GM18873 (cell line): ENCODE measurements around the gene KRTAP12-2.
"Not testable (repeated sequence)": the region's sequence is repeated elsewhere in the genome, so short reads cannot be mapped to it uniquely, and the experiment has no call there.

Source experiments
- ATAC-seq: cut with Tn5 transposase; IDR thresholded peaks from one replicate; pipeline ENCODE4 v1.9.1; 2021; ENCODE audit warnings: mild to moderate bottlenecking, moderate library complexity, moderate number of reproducible peaks; ENCODE audit not compliant: unreplicated experiment, low FRiP score

The KRTAP12-2 gene

GRCh38 chr21:44653656-44654575 is 12.8 kb downstream of the KRTAP12-2 start:
- no peak for ATAC-seq

DNA sequence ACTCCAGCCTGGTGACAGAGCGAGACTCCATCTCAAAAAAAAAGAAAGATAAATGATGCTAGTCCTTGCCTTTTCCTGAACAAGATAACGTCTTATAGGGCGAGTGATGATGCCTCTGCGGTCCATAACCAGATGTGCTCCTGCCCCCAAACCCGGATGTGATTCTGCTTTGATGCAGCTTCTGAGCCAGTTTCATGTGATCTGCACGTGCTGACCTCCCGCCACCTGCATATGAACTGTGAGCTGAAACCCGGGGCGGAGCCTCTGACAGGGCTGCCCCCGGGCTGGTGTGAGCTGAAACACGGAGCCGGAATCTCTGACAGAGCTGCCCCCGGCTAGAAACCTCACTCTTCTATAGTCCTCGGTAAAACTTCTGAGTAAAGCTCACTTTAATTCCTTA is 13.6 kb downstream of the KRTAP12-2 start:
- no peak for ATAC-seq

- no peak for ATAC-seq
Observed at GRCh38 chr21:44650973-44651675, 15.6 kb downstream of the KRTAP12-2 start.

DNA sequence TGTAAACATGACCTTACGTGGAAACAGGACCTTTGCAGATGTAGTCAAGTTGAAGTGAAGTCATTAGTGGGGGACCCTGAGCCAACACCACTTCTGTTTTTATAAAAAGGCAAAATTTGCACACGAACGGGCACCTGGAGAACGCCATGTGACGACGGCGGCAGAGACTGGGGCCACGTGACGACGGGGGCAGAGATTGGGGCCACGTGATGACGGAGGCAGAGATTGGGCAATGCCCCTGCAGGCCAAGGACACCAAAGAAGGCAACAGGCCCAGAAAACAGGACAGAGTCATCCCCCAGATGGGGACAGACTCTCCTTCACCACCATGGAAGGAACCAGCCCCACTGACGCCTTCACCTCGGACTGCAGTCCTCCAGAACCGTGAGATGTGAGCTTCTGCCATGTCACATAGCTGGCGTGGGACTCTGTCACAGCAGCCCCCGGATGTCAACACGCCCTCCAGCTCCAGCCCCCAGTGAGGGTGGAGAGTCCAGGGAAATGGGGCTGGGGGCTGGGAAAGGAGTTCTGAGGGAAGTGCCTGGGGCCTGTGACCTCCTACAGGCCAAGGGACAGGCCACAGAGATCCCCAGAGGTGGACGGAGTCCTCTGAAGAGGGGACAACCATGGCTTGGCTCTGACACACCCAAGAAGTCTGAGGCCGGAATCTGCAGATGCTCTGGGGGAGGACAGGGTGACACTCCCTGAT is 16.3 kb downstream of the KRTAP12-2 start:
- no peak for ATAC-seq

DNA sequence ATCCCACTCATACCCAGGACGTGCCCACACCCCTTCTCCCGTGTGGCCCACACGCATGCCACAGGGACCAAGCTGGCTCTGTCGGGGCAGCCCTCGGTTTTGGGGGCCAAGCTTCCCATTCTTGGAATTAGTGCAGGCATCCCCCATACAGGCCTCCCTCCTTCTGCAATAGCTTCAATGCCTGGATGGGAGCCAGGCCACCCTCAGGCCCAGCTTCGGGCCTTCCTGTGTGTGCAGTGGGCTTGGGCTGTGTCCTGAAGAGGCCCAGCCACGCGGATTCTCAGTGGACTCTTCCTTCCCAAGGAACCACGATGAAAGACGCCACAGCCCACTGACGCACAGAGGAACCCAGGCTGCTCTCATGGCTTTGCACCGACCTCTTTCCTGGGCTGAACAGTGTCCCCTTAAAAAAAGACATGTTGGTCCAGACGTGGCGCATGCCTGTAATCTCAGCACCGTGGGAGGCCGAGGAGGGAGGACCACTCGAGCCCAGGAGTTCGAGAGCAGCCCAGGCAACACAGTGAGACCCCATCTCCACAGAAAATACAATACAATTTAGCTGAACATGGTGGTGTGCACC is 17.1 kb downstream of the KRTAP12-2 start:
- ATAC-seq = no peak

GRCh38 chr21:44648557-44649311 is 18.0 kb downstream of the KRTAP12-2 start:
- no peak for ATAC-seq

- ATAC-seq = no peak
Observed at GRCh38 chr21:44647222-44647552, 19.5 kb downstream of the KRTAP12-2 start.

GRCh38 chr21:44646366-44647221 is 20.1 kb downstream of the KRTAP12-2 start, which contains the start of gene KRTAP10-11:
Gene KRTAP10-11 (plus strand): TSS chr21:44646414. CDS start chr21:44646459, 45 bp downstream.
- ATAC-seq = not testable (repeated sequence)

DNA sequence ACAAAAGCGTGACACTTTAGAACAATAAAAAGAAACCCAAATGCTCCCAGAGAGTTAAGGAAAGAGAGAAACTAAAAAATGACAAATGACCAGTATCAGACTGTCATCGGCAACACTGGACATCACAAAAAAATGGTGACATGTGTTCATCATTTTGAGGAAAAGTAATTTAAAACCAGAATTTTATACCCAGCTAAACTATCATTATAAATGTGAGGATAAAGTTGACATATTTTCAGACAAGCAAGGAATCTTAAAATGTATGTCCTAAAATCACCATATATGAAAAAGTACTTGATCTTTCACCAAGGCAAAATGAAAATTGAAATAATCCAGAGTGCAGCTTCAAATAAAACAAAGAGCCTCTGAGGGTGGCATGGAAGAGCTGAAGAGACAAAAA is 21.8 kb downstream of the KRTAP12-2 start:
- ATAC-seq = no peak

GRCh38 chr21:44643741-44644310 is 22.9 kb downstream of the KRTAP12-2 start:
- no peak for ATAC-seq

GRCh38 chr21:44640761-44641160 is 26.0 kb downstream of the KRTAP12-2 start:
- no peak for ATAC-seq

DNA sequence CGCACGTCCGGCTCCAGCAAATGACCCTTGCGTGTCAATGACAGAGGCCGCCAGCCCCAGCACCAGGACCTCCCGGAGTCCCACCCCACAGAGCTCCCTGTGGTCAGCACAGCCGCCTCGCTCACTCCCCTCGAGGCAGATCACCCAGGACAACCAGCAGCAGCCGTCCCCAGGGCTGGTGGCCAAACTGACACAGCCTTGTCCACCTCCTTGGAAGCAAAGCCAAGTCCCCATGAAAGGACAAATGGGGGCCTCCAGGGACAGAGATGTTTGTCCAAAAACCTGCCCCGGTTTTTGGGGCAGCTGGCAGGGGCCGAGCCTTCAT is 27.4 kb downstream of the KRTAP12-2 start:
- ATAC-seq = no peak

- ATAC-seq = not testable (repeated sequence)
Observed at GRCh38 chr21:44638506-44639330, 28.0 kb downstream of the KRTAP12-2 start.

- not testable (repeated sequence) for ATAC-seq
Observed at GRCh38 chr21:44637851-44638348, 28.8 kb downstream of the KRTAP12-2 start.

- ATAC-seq = no peak
Observed at GRCh38 chr21:44637018-44637850, 29.5 kb downstream of the KRTAP12-2 start, which contains the start of gene KRTAP10-10. Gene KRTAP10-10 (plus strand): TSS chr21:44637356. CDS start chr21:44637418, 62 bp downstream.

GRCh38 chr21:44636209-44637017 is 30.3 kb downstream of the KRTAP12-2 start:
- ATAC-seq = no peak
